HG03571 (cell line): ENCODE data around the gene IGF2BP2.
"Not testable (repeated sequence)": the region's sequence is repeated elsewhere in the genome, so short reads cannot be mapped to it uniquely, and the experiment has no call there.

Experiments
- ATAC-seq: cut with Tn5 transposase; IDR thresholded peaks from one replicate; pipeline ENCODE4 v1.9.1; 2021; ENCODE audit not compliant: unreplicated experiment

Gene IGF2BP2

DNA sequence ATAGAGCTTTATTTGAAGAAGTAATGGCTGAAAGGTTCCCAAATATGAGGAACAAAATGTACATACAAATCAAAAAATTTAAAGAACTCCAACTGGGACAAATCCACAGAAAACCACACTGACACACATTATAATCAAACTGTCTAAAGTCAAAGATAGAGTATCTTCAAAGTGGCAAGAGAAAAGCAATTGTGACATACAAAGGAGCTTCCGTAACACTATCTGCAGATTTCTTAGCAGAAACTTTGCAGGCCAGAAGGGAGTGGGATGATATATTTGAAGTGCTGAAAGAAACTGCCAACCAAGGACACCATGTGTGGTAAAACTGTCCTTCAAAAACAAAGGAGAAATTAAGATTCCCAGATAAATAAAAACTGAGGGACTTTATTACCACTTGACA, 146.8 kb downstream of the IGF2BP2 start:
- no peak for ATAC-seq

DNA sequence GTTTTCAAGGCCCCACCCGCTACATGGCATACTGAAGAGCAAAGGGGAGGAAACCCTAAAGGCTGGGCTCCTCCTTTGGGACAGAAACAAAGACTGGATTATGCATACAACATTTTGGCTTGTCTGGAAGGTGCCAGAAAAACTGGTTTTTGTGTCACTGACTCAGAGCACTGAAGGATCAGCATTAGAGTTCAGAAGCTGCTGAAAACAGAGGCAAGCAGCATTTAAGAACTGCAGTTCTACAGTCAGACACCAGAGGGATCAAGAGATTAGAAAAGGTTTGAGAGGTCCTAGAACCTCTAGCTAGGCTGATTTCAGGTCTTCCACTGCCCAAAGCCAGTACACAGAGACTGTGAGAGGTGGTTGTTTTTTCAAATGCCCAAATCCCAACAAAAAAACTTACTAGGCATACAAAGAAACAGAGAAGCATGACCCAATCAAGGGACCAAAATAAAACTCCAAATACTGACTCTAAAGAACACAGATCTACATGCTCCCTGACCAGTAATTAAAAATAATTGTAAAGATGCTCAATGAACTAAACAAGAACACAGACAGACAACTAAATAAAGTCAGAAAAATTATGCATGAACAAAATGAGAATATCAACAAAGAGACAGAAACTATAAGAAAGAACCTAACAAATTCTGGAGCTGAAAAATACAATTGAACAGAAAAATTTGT, 147.6 kb downstream of the IGF2BP2 start:
- no peak for ATAC-seq

DNA sequence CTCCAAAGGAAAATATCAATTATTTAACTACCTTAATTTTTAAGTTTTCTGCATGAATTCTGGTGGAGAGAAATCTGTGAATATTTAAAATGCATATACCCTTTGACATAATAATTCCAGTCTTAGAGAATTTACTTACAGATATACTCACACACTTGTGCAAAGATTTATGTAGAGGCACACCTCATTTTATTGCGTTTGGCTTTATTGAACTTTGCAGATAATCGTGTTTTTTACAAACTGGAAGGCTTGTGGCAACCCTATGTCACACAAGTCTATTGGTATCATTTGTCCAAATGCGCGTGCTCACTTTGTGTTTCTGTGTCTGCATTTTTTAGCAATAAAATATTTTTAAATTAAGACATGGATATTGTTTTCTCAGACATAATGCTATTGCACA, 157.3 kb downstream of the IGF2BP2 start:
- no peak for ATAC-seq

DNA sequence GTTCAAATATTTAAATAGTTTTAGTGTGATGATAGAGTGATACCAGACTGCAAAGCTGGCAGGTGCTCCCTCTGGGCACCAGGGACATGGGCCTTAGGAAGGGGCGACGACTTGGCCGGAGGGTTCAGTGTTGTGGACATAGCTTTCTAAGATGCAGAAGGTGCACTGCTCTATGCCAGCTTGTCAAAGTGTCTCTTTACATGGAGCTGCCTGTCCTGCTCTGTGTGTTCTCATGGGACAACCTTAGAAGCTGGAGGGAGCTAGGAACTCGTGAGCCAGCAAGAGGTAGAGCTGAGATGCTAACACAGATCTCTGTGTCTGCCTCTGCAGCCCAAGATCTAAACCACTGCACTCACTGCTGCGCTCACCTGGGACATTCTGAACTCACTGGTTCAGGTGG, 160.9 kb downstream of the IGF2BP2 start:
- no peak for ATAC-seq

DNA sequence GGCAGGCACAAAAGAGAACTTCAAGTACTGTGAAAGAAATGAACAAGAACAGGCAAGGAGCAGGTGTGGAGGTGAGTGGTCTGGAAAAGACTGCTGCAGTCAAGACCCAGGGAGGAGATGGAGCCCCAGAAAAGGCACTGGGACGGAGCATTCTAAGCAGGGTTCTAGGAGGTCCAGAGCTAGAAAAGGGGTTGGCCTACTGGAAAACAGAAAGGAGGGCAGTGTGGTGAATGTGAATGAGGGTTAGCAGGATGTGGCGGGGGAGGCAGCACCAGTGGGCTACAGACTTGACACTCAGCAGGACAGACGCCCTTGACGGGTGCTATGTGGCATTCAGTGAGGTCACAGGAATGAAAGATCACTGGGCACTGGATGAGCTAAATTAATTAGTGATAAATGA, 163.1 kb downstream of the IGF2BP2 start:
- no peak for ATAC-seq

DNA sequence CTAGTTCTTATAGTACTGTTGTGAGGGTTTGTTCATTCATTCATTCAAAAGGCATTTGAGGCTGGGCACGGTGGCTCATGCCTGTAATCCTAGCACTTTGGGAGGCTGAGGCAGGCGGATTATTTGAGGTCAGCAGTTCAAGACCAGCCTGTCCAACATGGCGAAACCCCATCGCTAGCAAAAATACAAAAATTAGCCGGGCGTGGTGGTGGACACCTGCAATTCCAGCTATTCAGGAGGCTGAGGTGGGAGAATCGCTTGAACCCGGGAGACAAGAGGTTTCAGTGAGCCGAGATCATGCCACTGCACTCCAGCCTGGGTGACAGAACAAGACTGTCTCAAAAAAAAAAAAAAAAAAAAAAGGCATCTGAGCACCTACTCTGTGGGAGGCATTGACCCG, 163.5 kb downstream of the IGF2BP2 start:
- ATAC-seq = not testable (repeated sequence)

DNA sequence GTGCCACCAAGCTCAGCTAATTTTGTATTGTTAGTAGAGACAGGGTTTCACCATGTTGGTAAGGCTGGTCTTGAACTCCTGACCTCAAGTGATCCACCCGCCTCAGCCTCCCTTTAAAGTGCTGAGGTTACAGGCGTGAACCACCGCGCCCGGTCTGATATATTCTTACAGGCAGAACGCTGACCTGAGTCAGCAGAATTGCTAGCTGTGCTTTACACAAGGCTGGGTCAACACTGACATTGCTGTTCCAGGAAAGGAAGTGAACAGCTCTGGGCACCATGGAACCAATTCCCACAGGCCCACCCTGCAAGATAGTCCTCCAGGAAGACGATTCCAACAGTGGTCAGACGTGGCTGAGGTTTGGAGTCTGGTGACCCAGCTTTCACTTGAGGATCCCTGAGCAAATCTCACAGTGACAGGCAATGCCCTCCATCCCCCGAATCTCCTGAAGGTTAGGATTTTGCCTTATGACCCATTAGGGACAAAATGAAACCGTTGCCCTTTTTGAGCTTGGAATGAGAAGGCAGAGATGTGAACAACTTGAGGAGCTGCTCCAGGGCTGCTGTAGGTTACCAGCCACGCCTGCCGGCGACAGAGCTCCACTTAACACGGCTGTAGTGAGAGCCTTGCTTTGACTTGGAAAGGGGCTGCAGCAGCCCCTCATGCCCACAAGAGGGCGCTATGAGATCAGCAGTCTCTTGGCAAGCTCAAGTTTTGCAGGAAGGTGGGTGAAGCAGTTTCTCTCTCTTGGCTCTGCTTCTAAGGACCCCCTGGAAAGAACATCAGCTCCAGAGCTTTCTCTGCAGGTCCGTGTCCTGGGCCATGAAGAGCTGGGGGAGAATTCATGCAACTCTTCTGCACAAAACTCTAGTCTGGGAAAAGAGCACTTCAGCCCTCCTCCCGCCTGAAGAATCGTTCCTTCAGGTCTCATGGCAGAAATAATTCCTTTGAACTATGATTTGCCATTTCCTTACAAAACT, 164.6 kb downstream of the IGF2BP2 start:
- ATAC-seq = peak; percentile 79

DNA sequence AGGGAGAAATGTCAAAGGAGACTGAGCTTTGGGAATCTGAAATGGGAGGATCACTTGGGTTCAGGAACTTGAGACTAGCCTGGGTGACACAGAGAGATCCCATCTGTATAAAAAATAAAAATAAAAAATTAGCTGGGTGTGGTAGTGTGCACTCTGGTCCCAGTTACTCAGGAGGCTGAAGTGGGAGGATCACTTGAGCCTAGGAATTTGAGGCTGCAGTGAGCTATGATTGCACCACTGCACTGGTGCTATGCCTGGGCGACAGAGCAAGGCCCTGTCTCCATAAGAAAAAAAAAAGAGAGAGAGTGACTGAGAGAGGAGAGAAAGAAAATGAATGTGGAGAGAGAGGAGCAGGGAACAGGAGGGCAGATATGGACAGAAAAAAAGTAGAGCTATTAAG, 165.9 kb downstream of the IGF2BP2 start:
- no peak for ATAC-seq

DNA sequence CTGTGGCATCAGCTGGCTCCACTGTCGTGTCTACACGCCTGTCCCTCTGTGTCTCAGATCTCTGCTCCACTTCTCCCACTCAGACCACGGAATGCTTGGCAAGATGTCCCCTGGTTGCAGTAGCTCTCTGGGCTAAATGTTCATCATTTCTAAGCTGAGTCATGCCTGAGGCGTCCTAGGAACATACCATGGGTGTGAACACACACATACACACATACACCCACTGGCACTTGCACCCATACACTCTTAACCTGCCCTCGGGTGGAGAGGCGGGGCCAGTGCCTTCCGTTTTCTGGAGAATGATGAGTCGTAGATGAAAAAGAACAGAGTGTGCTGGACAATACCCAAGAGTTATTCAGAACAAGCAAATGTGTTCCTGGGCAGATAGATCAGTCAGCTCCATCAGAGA, 166.3 kb downstream of the IGF2BP2 start:
- ATAC-seq = no peak

DNA sequence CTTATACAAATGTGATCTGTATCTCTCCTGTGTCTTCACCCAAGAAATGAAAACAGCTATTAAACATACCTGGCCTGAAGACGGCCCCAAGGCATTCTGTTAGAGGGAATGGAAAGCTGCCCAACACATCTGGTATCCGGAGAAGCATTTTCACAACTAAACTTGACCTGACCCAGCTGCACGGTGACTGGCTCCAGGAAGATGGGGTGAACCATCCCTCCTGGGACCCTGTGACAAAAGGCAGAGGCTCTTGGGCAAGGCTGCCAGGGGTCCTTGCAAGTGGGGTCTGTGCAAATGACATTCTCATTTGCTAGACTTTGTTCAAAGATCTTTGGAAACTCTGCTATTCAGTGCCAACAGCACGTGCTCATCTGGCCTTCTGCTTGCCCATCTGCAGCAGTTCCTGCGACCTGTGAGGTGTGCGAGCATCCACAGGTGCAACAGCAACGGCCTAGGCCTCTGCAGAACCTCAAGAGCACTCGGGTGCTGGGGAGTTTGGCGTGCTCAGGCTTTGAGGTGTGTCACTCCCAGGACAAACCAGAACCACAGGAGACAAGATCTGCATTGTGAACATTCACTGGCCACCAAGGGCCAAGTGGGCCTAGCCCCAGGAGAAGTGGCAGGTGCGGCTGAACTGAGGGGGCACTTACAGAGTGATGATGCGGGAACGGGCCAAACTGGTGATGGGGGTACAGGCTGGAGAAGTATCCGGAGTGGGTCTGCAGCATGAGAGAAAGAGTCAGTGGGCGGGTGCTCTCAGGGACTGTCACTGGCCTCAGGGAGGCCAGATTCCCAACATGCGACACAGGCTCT, 166.9 kb downstream of the IGF2BP2 start:
- ATAC-seq = no peak

DNA sequence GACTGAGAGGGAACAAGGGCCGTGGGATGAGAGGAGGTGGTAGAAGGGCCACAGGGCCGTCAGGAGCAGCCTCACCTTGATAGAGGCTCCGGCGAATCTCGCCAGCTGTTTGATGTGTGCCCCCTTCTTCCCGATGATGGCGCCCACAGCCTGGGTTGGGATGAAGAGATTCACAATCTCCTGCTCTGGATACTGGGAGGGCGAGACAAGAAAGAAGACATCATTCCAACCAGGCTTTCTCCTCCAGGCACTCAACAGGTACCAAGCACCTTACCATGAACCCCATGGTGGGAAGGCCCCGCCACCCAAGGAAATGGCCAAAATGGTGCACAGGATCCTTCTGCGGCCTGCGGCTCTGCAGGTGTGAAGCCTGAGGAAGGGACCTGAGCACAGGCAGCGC, 167.6 kb downstream of the IGF2BP2 start:
- ATAC-seq = no peak

DNA sequence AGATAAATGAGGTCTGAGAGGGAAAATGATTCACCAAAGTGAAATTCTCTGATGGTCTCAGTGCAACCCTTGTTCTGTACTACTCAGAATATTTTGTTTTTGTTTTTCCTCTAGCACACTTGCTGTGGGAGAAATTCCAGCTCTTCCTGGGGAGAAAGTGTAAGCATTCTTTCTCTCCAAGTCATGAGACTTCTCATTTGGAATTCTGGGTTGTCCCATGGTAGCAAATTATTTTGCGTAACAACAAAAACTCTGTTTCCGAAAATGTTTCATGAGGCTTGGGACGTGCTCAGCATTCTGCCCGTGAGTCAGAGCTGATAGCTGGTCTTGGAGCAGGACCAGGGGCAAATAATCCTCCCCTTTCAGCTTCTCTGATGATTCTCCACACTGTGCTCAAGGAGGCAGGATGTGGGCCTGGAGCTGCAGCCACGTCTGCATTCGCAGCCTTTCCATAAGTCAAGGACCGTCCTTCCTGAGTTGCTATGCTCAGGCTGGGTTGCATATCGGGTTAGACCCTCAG, 168.5 kb downstream of the IGF2BP2 start:
- no peak for ATAC-seq

DNA sequence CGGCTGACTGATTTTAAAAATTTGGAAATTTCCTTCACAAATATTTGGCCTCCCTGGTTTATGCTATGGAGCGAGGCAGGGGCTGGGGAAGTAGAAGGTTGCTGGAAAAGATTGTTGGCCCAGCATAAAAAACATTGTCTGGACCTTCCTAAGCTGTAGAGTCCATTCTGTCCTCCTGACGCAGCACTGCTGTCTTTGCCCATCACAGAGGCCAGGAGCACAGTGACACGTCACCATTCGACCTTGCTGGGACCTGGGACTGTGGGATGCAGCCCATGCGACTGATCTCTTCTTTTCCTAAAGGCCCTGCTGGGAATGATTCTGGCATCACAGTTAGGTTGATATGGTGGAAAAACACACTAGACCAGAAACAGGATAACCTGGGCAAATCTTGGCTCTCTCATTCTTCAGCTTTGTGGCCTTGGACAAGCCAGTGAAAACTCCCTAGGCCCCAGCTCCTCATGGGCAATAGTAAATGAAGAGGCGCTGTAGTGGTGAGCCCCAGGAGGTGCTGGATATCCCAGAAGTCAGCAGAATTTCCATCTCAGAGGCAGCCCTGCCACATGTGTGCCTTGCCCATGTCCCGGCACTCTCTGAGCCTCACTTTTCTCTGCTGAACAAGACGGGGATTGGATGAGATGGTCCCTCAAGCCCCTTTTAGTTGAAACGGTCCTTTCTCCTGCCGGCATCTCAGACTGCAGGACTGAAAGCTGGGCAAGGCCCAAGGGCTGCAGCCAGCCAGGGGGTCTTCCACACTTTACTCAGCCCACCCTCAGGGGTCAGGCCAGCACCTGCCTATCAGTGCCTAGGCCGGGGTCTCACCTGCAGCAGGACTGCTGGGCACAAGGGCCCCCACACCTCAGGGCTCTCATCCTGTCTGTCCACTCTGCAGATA, 169.2 kb downstream of the IGF2BP2 start:
- no peak for ATAC-seq

DNA sequence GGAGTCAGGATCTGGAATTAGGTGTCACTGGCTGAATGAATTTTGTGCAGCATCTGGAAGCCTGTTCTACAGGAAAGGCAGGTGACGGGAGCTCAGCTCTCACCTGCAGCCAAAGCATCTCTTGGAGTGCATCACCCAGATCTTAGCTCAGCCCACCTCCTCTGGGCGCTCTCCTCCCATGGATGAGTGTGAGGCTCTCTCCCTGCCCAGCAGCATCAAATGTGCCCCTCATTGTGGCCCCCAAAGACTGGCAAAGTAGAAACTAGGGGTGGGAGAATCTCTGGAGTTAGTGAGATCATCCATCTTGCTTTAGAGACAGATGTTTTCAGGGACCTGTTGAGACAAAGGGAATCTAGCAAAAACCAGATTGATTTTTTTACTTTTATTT, 170.1 kb downstream of the IGF2BP2 start:
- ATAC-seq = no peak

DNA sequence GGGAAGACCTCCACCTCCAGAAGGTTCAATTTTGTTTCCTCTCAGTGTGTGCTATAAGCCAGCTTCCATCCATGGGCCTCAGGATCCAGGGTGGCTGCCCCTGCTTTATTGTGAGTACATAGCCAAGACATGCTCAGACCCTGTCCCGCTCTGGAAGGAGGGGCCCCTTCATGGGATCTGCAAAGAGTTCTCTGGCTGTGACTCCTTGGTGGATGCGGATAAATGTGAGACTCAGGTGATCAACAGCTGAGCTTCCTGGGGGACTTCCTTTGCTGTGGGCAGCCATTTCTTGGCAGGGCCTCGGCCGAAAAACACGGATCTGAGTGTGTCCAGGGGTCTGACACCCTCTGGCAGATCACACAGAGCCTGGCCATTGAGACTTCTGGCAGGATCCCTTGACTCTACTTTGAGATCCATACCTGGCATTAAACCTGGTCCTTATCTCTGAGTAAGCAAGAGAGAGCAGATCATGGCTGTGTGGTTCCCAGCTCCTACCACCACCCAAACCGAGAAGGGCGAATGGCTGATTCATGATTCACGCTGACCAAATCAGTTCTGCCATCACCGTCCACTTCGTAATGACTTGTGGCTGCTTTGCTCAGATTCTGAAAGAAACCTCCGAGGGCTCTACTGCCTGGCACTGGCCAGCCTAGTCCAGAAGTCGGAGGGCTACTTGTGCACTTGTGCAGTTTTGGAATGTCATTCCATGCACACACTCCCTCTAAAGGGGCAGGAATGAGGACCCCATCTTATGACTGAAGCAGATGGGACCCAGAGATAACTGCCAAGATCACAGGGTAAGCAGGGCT, 170.7 kb downstream of the IGF2BP2 start:
- no peak for ATAC-seq

DNA sequence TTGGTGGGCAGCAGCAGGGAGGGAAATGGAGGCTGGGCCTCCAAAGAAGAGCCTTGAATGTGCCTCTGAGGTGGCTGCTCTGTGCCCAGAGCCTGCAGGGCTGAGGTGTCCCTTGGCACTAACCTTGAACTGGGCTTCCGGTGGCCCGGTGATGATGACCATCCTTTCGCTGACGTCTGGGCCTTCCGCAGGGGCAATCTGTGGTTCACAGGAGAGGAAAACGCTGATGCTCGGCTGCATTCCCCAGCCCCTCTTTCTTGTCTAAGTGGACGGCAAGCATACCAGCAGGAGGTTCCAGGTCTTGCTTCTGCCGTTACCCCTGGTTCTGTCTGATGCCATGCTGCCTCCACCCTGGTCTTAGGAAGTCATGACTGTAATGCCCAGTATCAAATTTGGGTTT, 172.9 kb downstream of the IGF2BP2 start:
- ATAC-seq = no peak

DNA sequence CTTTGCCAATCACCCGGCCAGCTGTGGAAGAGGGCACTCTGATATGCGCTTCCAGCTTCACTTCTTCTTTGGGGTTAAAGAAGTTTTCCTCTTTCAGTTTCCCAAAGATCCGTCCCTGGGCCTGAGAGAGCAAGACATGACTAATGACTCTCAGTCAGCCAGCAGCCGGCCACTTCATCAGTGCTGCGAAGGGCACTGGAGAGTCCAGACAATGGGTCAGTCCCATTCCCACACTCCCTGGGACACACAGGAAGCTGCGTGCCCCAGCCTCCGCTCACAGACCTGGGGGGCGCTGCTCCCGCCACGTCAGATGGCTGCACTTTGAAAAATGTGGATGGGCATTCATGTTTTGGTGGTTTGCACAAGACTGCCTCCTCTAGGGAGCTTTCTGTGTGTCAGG, 175.4 kb downstream of the IGF2BP2 start:
- no peak for ATAC-seq

DNA sequence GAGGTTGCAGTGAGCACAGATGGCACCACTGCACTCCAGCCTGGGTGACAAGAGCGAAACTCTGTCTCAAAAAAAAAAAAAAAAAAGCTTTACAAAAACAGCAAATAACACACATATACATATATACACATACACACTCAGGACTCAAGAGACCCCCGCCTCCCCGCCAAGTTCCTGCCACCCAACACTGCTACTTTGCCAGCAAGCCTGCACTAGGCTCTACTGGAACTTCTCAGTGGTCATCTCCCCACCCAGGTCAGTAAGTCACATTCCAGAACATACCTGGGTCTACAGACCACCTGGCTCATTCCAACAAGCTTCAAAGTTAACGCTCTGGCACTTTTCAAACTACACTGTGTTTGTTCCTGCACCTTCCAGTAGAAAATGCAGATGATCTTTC, 176.4 kb downstream of the IGF2BP2 start:
- no peak for ATAC-seq

DNA sequence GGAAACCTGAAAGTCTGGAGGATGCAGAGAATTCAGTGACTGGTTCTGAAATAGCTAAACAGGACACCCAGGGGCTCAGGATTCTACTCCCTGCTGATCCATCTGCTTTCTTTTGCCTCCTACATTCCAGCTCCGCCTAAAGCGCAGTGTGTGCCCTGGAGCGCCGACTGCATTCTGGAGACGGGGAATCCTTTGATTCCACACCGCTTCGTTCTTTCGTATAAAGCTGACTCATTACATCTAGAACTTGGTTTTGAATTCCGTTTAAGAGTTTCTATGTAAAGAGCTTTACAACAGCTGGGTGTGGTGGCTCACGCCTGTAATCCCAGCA, 177.0 kb downstream of the IGF2BP2 start:
- ATAC-seq = no peak
